GM21423 (cell line): ENCODE data around the gene NTRK1.

Experiments
- ATAC-seq: cut with Tn5 transposase; IDR thresholded peaks from one replicate; pipeline ENCODE4 v1.9.1; 2021; ENCODE audit warnings: mild to moderate bottlenecking, moderate library complexity; ENCODE audit not compliant: unreplicated experiment

Gene NTRK1

GRCh38 chr1:156836892-156837291 is 23.8 kb upstream of the NTRK1 start:
- ATAC-seq = no peak

DNA sequence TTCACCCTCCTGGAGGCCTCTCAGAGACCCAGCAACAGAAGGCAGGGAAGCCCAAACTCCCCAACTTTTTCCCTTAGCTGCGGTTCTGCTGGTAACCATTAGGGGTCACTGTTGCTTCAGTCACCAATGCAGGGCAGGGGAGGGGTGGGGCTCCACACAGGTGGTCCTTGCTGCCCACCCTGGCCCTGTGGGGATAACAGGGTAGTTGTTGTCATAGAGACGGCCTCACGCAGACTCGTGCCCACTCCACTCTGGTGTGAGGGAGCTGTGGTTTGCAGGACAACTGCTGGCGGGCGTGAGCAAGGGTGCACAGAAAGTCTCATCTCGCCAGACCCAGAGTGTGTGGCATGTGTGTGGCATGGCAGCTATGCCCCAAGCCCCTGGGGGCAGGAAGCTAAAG is 21.7 kb upstream of the NTRK1 start:
- ATAC-seq = no peak

- ATAC-seq = no peak
These were observed 21.1 kb upstream of the NTRK1 start for GRCh38 chr1:156839426-156840109.

DNA sequence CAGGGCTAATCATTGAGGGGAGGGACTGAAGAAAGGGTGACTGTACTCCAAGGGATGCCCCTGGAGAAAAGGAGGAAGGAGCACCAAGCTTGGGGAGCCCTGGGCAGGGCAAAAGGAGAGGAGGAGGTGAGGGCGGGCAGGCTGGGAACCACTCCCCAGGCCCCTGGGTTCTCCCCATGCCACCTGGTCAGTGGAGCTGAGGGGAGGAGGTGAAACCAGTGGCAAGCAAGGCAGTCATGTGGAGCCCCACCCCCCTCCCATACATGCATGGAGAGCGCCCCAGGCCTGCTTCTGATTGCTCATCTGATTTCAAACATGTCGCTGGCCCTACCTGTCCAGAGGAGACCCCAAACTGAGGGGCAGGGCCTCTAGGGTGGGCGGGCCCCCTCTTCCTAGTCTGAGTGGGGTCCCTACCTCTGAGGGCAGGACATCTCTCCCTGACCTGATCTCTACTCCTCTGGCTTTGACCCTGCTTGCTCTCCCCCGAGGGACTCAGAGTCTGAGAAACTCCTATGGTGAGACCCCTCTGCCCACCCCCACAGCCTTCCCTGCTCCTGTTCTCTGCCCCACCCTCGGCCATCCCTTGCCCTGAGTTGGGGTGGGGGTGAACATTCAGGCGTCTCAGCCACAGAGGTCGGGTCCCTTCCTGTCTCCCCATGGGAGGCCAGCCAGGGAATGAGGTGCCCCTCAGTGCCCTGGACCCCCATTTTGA is 20.3 kb upstream of the NTRK1 start:
- no peak for ATAC-seq

DNA sequence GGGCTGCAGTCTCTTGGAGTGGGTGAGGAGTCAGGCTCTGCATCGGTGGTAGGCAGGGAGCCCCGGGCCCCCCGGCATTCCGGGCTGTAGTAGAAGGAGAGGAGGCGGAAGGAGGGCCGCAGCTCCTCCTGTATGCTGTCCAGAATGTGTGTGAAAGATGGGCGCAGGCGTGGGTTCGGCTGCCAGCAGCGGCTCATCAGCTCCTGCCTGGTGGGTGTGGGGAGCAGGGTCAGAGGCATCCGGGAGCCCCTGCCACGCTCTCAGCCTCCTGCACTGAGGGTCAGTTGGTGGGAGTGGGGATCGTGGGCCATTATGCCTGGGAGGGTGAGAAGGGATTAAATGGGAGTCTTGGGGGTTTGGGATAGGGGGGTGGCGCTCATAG is 19.8 kb upstream of the NTRK1 start:
- ATAC-seq = no peak

GRCh38 chr1:156841295-156841855 is 19.3 kb upstream of the NTRK1 start:
- ATAC-seq = no peak

GRCh38 chr1:156842618-156843300 is 17.9 kb upstream of the NTRK1 start:
- ATAC-seq = no peak

- ATAC-seq = no peak
These were observed 16.6 kb upstream of the NTRK1 start for GRCh38 chr1:156844102-156844501.

DNA sequence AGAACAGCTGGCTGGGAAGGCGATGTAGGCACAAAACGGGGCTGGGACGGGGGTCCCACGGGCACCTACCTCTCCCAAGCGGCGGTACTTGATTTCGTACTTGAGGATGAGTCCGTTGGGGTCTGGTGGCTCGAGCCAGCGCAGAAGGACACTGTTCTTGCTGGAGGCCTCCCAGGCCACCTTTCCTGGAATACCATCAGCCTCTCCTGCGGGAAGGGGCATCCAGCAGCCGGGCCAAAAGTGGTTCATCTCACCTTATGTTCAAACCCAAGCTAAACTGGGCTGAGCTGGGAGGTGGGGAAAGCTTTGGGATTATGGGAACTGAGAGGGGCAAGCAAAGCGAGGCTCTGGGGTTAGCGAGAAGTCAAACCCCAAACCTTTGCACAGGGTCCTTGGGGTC is 16.0 kb upstream of the NTRK1 start:
- ATAC-seq = no peak

DNA sequence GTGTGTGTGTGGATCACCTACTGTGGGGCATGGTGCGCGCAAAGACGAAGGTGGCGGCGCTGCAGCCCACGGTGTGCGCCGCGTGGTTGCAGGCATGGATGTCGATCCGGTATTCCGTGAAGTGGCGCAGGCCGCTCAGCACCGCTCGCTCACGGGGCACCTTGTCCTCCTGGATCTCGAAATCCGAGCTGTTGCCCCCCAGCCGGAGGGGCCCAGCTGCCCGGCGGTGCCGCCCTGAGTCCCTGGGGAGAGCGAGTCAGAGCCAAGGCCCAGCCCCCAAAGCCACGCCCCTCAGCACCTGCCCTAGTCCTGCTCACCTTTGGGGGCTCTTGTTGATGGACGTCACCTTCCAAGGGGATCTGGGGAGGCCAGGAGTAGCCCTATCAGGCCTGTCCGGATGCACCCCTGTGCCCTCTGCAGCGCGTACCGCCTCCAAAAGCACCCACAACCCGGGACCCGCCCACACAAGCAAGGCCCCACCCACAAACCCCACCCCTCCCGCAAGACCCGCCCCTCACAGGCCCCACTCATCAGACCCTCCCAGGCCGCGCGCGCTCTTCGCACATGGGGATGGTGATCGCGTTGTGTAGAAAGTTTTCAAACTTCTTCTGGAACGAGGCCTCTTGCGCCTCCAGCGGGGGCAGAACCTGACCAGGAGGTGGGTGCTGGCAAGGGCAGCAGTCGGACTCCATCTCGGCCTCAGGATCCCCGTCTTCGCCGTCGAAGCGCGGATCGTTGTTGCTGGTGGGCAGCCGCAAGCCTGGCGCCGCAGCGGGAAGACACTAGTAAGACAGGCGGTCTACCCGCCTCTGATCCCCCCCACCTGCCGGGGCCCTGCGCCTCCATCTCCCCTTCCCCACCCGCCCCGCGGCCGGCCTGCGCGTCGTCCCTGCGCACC is 15.4 kb upstream of the NTRK1 start:
- ATAC-seq = no peak

GRCh38 chr1:156845953-156846545 is 14.6 kb upstream of the NTRK1 start:
- no peak for ATAC-seq

DNA sequence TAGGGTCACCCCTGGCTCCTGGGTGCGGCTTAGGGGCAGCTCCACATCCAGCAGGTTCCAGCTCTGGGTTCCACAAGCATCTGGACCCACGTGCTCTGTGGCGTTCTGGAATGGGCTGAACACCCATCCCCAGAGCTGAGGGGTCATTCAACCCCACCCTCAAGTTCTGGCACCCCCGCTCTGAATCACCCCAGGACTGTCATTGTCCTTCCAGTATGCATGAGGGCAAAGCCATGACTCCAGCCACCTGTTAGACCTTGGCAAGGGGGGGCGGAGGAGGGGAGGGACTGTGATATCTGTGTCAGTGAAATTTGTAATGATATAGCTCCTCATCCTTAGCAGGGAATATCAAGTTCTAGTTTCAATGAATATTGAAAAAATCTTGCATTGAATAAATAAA is 14.0 kb upstream of the NTRK1 start:
- ATAC-seq = no peak

GRCh38 chr1:156847591-156848460 is 12.8 kb upstream of the NTRK1 start:
- no peak for ATAC-seq

- no peak for ATAC-seq
These were observed 12.1 kb upstream of the NTRK1 start for GRCh38 chr1:156848461-156849150.

GRCh38 chr1:156849151-156849496 is 11.5 kb upstream of the NTRK1 start:
- no peak for ATAC-seq

- no peak for ATAC-seq
These were observed 8.8 kb upstream of the NTRK1 start for GRCh38 chr1:156851779-156852417.

GRCh38 chr1:156852418-156852874 is 8.2 kb upstream of the NTRK1 start:
- no peak for ATAC-seq

DNA sequence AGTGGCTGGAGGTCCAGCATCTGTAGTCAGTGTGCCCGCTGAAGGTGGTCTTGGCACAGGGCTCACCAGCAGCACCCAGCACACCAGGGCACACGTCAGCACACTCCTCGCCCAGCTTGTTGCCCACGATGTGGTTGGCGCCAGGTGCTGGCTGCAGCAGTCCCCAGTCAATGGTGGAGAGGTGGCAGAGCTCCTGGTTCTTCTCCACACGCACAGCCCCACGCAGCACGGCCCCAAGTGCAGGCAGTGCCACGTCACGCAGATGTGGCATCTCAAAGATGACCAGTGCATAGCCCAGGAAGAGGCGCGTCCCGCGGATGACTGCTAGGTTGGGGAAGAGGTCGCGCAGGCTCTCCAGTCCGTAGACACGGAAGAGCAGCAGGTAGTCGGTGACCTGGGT is 6.9 kb upstream of the NTRK1 start:
- no peak for ATAC-seq
